ENCODE measurements around the gene IKZF4. TPM values are rescaled to one million over a fixed set of nuclear protein-coding genes. Genes with fewer than 3 reads are reported as not detected.

IKZF4 gene
- total RNA-seq, 1 experiment from 2014 or later = 13.9 TPM

- H3K27me3 ChIP-seq (ENCODE audit: insufficient read depth, low read length) = no peaks in the 10 kb centered on the region; the same call in 1 of the 2 replicates
- peaks cover 13% of the 10 kb centered on the region for H3K23me2 ChIP-seq (ENCODE audit: insufficient read length, low read depth, low read length, poor library complexity, severe bottlenecking)
- H4K20me1 ChIP-seq (ENCODE audit: control insufficient read depth, insufficient read depth, insufficient read length) = no peaks in the 10 kb centered on the region
- peaks cover 0 to 8% (median 7%) of the 10 kb centered on the region in 3 experiments for H3K36me3 Mint-ChIP-seq (ENCODE audit: insufficient read depth in 1 of 3, low read depth in 3 of 3)
- WGBS (ENCODE audit: extremely low coverage, insufficient read length, low lambda C conversion rate) = no CpG with 5 or more reads among the region's 50 CpGs
- H3K4me3 Mint-ChIP-seq = peak overlapping the region; percentile 83 to 93
- H2AFZ ChIP-seq (ENCODE audit: low read length) = no peak overlapping the region
- 0 out of 2 replicates have a peak, but pooled peaks cover 4% of the 10 kb centered on the region for H3K4me1 ChIP-seq (ENCODE audit: insufficient read depth, low read length)
- H3K9me3 ChIP-seq (ENCODE audit: control insufficient read depth, low read depth, low read length) = no peaks in the 10 kb centered on the region
- H3K23ac ChIP-seq (ENCODE audit: insufficient read length, low read depth, low read length) = no peak overlapping the region
- no peak overlapping the region for H3K4ac ChIP-seq (ENCODE audit: low read depth, low read length)
- H3K14ac ChIP-seq (ENCODE audit: insufficient read depth, low read length) = peak overlapping the region; percentile 97
- no peak overlapping the region for H2BK120ac ChIP-seq (ENCODE audit: low read depth, low read length, poor library complexity, severe bottlenecking)
- no peak overlapping the region for H4K91ac ChIP-seq (ENCODE audit: insufficient read length, low read depth, low read length)
- H3K79me1 ChIP-seq (ENCODE audit: insufficient read depth, low read depth, low read length, poor library complexity, severe bottlenecking) = no peaks in the 10 kb centered on the region
- no peak overlapping the region for H3K56ac ChIP-seq (ENCODE audit: insufficient read length, low read depth, low read length)
- H4K8ac ChIP-seq (replicated peaks; ENCODE audit: insufficient read length, low read depth, low read length) = no peak overlapping the region
- no peak overlapping the region for H2BK20ac ChIP-seq (ENCODE audit: low read depth, low read length, poor library complexity, severe bottlenecking)
- H3K4me1 Mint-ChIP-seq = peaks cover 19 to 22% of the 10 kb centered on the region in 2 experiments
- H3K9ac ChIP-seq (ENCODE audit: extremely low read depth, insufficient read length, low read length) = peak overlapping the region; percentile 91
- H2AK5ac ChIP-seq (ENCODE audit: insufficient read length, low read length) = no peak overlapping the region
- H3K79me2 ChIP-seq (ENCODE audit: insufficient read depth, low read length) = peaks cover 7% of the 10 kb centered on the region; the same call in 1 of the 2 replicates
- no peak overlapping the region for H2BK15ac ChIP-seq (ENCODE audit: low read depth, low read length)
- TF ChIP-seq CTCF (conservative IDR thresholded peaks at IDR 0.05) = peak; percentile 84
- H3T11ph ChIP-seq (ENCODE audit: low read length) = no peak overlapping the region
- peak overlapping the region; percentile 99 for H3K18ac ChIP-seq (ENCODE audit: insufficient read length, low read depth, low read length)
- no peaks in the 10 kb centered on the region for H3K27me3 Mint-ChIP-seq (ENCODE audit: low read depth)
- DNase-seq = peak; percentile 97
- peaks cover 3% of the 10 kb centered on the region in 2 experiments; a peak in 4 of 5 replicates for H3K9me3 Mint-ChIP-seq
- peak overlapping the region; percentile 57 for H3K4me2 ChIP-seq (ENCODE audit: insufficient read depth, insufficient read length, low read length)
- no peak overlapping the region for H4K5ac ChIP-seq (ENCODE audit: insufficient read length, low read depth, low read length)
- no peak overlapping the region for H2BK12ac ChIP-seq (ENCODE audit: insufficient read length, low read depth, low read length)
- H3K27ac ChIP-seq (ENCODE audit: insufficient read length, low read depth, low read length) = peak overlapping the region; percentile 29
- H2BK5ac ChIP-seq (ENCODE audit: insufficient read length, low read length) = no peak overlapping the region
- H3K27ac Mint-ChIP-seq = peak overlapping the region; percentile 94 to 98 (median 98); a peak in 6 of 7 replicates
Observed at GRCh38 chr12:56078931-56079722, 58.3 kb downstream of the IKZF4 start.
